VCaP (cell line): Measurements from ENCODE around the gene ELMO2.

Experiments
- H3K27ac ChIP-seq: fragments of 450-650 bp; 2 replicates; pipeline ENCODE4 v1.5.1; 2017
- TF ChIP-seq, protein P1 (sequence below): fragments of 450-650 bp; conservative IDR thresholded peaks from 2 replicates; pipeline ENCODE4 v1.5.1; 2017; ENCODE audit warnings: mild to moderate bottlenecking, moderate library complexity

Gene ELMO2

GRCh38 chr20:46407671-46407996 lies 1.2 kb upstream of the ELMO2 start:
- H3K27ac ChIP-seq = peak overlapping the region; percentile 99
- TF ChIP-seq, protein P1, sequence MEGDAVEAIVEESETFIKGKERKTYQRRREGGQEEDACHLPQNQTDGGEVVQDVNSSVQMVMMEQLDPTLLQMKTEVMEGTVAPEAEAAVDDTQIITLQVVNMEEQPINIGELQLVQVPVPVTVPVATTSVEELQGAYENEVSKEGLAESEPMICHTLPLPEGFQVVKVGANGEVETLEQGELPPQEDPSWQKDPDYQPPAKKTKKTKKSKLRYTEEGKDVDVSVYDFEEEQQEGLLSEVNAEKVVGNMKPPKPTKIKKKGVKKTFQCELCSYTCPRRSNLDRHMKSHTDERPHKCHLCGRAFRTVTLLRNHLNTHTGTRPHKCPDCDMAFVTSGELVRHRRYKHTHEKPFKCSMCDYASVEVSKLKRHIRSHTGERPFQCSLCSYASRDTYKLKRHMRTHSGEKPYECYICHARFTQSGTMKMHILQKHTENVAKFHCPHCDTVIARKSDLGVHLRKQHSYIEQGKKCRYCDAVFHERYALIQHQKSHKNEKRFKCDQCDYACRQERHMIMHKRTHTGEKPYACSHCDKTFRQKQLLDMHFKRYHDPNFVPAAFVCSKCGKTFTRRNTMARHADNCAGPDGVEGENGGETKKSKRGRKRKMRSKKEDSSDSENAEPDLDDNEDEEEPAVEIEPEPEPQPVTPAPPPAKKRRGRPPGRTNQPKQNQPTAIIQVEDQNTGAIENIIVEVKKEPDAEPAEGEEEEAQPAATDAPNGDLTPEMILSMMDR = no peak

- H3K27ac ChIP-seq = peak overlapping the region; percentile 99
- TF ChIP-seq, protein P1 = no peak
Observed at GRCh38 chr20:46406986-46407670, 713 bp upstream of the ELMO2 start.

DNA sequence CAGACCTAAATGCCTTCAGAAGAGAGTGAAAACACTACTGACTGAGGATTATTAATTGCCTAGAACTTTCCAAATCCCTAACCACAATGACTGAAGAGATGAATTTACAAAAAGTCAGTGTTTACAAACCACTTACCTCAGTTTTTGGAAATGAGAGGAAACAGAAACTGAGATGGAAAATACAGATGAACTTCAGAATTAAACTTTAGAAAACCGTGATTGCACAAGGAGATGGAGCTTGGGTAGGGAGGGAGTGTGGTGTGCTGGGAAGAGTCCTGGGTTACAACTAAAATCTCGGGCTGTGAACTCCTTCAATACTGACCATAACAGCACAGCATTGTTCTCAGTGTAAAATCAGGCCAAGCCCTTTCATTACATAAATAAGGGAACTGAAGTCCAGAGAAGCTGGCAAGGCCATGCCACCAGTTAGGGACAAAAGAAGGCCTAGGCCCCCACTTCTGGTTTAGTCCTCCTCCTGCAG lies 4.0 kb downstream of the ELMO2 start:
- TF ChIP-seq, protein P1 = no peak
- peak overlapping the region; percentile 99 for H3K27ac ChIP-seq

DNA sequence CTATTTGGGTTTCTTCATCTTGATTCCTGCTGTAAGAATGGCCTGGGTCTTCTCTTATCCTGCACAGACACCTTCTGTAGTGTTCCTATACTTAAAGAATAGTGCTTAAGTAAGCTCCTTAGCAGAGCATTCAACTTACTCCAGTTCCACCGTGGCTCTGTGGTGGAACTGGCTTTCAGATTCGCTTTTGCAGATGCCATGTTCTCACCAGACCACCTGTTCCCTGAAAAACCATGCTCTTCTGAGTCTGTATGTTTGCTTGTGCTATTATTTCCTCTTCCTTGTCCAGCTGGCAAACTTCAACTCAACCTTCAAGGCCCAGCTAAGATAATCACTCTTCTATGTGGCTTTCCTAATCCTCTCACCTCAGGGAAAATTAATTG lies 4.9 kb downstream of the ELMO2 start:
- H3K27ac ChIP-seq = peak overlapping the region; percentile 99

GRCh38 chr20:46400828-46401477 lies 5.5 kb downstream of the ELMO2 start:
- TF ChIP-seq, protein P1 = no peak
- H3K27ac ChIP-seq = peak overlapping the region; percentile 99

More for the DNA sequence above, 4.9 kb downstream of the ELMO2 start:
- TF ChIP-seq, protein P1 = no peak

DNA sequence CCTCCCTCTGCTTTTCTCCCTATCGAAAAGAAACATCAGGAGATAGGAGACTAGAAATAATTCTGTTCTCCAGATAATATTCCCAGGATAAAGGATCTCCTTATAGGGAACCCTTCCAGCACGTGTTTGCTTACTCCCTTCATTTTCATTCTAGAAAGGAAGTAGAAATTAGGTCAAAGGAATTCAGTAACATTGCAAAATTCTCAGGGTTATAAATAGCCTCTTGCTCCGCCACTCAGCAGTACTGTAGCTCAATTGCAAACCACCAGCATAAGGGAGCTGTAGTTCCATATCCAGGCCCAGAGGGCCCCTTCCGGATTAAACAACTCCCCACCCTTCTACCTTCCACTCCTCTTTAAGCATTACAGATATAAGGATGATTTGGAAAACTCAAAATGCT lies 6.2 kb downstream of the ELMO2 start:
- peak overlapping the region; percentile 99 for H3K27ac ChIP-seq
- TF ChIP-seq, protein P1 = no peak

DNA sequence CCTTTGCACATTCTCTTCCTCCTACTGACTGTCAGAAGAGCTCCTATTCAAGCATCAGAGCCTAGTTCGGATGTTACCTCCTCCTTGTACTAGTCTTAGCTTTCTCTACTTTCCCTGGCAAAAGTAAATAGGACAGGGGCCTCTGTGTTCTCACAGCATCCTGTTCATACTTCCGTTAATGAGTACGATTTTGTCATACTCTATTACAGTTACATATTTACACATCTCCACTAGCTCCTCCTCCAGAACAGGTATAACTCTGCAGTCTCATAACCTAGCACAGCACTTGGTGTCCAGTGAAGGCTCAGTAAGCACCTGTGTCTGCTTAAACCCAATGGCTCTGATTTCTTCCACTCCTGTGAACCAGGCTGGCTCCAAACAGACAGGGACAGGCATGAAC lies 7.0 kb downstream of the ELMO2 start:
- H3K27ac ChIP-seq = peak overlapping the region; percentile 99
- TF ChIP-seq, protein P1 = no peak
